OCI-LY1 (cell line): ENCODE measurements around the gene GNPTG.

ENCODE experiments used
- CTCF ChIP-seq: fragments of 200-600 bp; sonication (generic), shearing (Covaris generic); IDR thresholded peaks from 2 replicates; pipeline ENCODE4 v1.5.1; 2017; ENCODE audit warnings: mild to moderate bottlenecking, antibody characterized with exemption, low read length, moderate library complexity, mixed read lengths
- EZH2 ChIP-seq: fragments of 200-600 bp; sonication (generic), shearing (Covaris generic); IDR thresholded peaks from 2 replicates; pipeline ENCODE4 v1.8.0; 2017; ENCODE audit warnings: borderline replicate concordance, mixed run types, mild to moderate bottlenecking, antibody characterized with exemption, low read length, moderate library complexity, mixed read lengths

GRCh38 chr16:1347962-1348361, 3.8 kb upstream of the GNPTG start:
- TF ChIP-seq CTCF = no peak
- TF ChIP-seq EZH2 = no peak
